AG08396 (cell line): ENCODE data around the gene MDM1.
A peak's percentile ranks its signal among the peaks of the same experiment; 100 is the strongest.

Experiments
- DNase-seq: peaks from one replicate; pipeline ENCODE4 v3.0.0; 2012; ENCODE audit warnings: low spot score, mixed read lengths

The MDM1 gene

DNA sequence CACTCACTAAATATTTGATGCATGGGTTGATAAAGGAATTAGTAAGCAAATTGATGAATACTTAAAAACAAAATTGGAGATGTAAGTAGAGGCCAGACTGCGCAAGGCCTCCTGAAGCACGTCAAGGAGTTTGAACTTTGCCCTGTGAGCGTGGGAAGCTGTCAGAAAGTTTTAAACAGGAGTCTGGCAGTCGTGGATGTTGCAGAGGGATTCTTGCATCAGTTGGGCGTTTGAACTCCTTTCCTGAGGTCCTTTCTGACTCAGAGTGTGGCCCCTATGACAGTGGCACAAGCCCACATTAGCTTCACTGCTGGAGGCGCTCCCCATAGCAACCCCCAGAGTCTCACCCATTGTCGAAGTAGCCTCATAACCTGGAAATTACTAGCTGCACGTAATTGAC, 60.8 kb downstream of the MDM1 start:
- DNase-seq, result no peak

DNA sequence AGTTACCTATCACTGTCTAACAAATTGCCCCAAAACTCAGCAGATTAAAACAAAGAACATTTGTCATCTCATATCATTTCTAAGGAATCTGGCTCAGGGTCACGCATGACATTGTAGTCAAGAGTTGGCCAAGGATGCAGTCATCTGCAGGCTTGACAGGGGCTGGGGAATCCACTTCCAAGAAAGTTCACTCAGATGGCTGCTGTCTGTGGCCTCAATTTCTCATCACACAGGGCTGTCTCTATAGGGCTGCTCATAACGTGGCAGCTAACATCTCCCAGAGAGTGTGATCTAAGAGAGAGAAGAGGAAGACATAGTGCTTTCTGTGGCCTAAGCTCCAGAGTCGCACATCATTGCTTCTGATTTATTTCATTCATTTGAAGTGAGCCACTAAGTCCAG, 61.8 kb downstream of the MDM1 start:
- no peak for DNase-seq

DNA sequence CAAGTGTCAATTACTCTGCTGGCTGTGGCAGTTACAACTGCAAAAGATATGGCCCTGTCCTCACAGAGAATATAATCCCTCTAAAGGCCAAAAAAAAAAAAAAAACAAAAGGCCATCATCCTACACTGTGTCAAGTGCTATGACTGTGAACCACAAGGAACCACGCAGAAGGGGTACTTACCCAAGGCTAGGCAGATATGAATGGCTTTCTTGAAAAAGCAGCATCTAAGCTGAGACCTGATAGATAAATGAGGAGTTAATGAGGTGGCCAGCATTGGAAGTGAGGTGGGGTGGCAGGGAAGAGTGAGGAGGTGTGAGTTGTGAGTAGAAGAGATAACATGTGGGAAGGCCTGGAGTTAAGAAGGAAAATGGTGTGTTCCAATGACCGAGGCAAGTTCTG, 62.4 kb downstream of the MDM1 start:
- DNase-seq, result no peak

DNA sequence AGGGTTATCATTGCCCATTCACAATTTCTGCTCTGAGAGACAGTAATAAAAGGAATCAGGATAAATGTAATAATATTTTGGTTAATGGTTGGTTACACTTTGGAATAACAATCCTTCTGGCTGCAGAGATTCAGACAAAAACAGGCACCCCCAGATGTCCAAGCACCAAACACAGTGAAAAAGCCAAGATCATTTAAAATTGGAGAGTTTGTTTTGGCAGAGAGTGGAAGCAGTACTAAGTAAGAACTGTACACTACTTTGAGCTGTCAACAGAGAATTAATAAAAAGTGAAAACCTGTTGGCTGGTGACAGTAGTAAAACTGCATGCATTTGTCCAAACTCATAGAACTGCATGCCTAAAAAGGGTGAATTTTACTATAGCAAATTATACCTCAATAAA, 63.2 kb downstream of the MDM1 start:
- DNase-seq, result no peak

DNA sequence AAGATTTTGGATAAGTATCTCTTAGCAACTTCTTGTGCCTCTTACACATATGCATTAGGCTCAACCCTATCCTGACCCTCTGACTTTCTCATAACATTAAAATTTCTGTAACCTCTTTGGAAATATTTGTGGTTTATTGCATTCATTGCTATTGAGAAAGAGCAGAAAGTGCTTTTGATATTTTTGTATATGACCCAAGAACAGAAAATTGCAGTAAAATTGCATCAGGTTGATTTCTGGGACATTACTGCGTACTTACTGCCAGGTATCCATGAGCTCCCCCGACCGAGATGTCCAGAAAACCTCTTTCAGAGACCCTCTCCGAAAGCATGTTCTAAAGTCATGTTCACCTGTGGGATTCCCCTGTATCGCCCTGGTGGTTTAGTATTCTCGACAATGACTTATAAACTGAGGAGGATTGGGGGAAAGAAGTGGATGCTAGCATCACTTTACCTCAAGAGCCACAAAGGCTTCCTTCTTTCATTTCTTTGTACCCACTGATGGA, 64.2 kb downstream of the MDM1 start:
- peak; percentile 12 for DNase-seq

DNA sequence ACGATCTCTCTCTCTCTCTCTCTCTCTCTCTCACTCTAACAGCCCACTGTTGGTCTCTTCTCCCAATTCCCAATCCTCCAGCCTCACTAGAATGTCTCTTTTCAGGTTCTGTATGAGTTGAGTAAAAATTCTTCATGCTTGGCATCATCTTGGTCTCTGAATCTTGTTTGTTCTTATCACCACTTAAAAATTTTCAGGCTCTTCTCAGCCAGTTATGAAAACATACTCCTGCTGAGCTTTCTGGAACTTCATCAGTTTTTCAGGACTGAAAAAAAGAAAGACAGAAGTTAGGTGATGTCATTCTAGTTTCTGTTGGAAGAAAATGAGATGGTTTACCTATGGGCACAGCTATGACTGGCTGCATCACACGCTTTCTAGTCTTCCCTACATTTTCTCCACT, 67.3 kb downstream of the MDM1 start:
- no peak for DNase-seq

DNA sequence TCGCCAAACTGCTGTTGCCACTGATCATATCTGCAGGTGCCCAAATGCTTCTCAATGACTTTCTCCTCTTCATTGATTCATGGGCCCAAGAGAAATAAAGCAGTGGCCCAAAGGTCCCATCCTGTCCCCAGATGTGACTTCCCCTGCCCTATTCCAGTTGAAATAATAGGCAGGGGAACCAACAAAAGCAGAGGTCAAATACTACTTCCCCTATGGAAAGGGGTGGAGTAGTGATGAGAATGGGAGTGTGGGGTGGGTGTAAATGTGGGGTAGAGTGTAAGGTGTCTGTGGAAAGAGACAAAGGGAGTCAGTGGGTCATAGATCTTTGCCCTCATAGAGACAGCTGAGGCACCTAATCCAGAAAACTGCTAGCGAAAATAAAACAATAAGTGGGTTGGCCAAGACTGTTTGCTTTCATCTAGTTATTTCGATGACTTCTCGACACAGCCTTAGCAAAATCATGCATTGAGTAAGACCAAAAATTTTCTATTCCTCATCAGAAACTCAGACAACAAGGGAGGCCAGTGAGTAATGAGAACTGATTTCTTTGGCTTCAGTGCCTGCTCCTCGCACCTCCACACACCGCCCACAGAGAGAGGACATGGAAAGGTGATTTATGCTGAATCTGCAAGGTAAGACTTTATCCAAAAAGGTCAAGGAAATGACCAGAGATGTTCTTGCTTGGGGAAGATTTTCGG, 67.9 kb downstream of the MDM1 start:
- no peak for DNase-seq

DNA sequence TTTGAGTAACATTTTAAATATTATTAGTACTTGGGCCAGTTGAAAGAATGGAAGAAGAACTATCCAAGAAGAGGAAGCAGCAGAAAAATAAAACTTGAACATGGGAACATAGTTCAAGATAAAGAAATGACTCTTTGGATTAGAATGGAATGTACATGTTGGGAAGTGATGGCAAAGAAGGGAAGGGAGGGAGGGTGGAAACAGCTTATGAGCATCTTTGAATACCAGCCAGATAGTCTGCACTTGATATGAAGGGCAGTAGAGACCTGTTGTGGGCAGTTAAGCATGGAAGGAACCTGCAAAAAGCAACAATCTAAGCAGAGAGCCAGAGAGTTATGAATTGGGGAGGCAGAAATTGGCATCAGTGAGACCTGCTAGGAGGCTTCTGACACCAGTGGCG, 68.8 kb downstream of the MDM1 start:
- no peak for DNase-seq

DNA sequence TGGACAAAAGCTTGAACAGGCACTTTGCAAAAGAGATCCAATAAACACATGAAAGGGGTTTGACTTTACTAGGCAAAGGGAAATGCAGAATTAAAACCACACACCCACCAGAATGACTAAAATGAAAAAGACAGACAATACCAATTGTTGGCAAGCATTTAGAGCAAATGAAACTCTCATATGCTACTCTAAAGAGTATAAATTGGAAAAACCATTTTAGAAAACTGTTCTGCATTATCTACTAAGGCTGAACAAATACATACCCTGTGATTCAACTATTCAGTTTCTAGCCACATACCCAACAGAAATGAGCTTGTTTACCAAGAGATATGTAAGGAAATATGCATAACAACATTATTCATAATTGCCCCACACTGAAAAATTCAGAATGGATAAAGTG, 70.3 kb downstream of the MDM1 start:
- DNase-seq, result no peak

DNA sequence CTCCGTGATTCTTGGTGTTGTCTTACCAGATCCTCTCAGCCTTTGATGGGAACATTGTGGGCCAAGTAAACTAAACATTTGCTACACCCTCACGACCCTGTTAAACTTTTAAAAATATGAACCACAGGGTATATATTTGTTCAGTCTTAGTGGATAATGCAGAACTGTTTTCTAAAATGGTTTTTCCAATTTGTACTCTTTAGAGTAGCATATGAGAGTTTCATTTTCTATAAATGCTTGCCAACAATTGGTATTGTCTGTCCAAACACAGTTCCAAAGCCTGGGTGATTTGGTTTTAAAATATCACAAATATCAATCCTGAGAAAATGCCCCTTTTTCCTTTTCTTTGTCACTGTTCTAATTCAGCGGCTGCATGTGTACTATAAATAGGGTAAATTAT, 72.0 kb downstream of the MDM1 start:
- no peak for DNase-seq

DNA sequence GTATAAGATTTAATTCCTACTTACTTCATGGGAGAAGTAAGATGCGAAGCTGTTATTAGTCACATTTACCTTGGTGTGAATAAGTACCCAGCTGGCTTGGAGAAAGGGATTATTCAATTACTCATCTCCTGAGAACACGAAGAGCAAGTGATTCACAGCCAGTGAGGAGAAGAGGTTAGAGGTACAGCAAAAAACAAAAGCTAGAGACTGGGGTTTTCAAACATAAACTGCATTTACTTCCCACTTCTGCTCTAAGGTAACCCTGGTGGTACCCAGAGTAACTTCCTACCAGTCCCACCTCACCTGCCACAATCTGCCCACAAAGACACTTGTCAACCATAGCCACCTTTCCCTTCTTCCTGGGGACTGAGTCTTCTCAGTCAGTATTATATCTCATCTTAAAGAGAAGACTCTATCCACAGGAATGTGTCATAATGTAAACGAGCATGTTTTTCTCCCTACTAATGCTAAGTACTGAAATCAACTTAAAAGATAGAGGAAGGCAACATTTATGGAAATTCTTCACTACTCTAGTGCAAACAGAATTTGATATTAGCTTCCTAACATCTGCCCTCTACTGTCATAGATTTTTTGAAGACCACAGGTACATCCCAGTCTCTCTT, 72.7 kb downstream of the MDM1 start:
- DNase-seq, result no peak

DNA sequence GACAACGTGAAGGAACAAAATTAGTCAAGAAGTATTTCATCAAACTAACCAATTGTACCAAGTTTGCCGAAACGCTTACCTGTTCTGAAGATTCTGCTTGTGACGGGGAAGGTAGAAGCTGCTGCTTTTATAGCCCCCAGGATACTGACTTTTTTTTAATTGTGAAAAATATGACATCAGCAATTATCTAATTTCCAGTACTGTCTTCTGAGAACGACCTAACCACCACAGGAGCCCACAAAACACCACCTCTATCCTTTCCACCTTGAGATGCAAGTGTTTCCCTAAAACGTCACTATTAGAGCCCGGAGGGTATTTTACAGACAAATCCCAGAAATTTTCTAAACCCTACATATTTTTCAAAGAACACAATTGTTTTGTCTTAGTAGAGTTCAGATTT, 78.7 kb downstream of the MDM1 start, which contains the start of gene IL22:
IL22 (minus strand) TSS at position 101 of the 400 bp plus-strand sequence. CDS start 156 bp downstream, outside the sequence.
- DNase-seq, result no peak

DNA sequence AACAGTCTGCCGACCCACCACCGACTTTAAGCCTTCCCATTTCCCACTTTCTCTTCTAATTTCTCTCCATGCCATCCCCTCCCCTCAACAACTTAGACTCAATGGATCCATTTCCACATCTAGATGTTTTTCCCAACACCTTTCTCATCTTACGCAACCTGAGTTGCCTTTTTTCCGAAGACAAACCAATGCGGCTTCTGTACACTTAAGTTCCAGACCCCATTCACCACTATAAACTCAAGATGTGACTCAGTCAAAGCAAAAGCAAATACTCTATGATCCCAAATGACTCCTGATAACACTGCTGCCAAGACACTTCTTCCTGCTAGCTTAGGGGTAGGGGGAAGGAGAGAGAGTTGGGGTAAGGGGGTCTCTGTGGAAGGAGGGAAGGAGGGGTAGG, 80.1 kb downstream of the MDM1 start:
- no peak for DNase-seq

DNA sequence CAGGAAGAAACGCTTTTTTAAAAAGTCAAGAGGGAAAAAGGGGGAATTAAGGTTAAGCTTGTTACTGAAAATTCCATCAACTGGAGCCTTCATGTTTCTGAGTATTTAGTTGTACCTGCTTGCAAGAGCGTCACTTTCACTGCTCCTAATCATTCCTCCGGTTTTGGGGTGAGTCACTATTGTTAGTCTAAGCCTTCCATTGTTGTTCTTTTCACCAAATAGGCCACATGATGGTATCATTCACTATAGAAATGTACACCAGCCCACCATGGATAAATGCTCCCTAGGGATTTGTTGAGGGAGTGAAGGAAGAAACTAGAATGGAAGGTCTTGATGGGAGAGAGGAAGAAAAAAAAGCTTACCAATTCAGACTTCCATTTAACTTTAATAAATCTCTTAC, 81.7 kb downstream of the MDM1 start:
- no peak for DNase-seq

DNA sequence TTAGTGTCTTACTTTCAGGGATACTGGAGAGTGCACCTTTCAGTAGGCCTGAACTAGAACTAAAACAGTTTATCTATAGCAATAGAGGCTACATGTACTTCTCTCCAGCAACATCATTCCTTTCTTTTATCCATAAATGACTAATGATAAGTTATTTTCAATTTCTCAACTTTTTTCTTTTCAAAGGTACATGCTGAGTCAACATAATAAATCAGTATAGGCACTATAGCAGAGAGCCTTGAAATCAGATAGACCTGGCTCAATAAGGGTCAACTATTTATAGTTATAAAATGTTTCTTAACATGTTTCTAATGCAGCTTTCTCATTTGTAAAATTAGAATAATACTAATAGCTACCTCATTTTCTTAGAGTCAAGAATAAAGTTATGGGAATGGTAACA, 84.4 kb downstream of the MDM1 start:
- no peak for DNase-seq

DNA sequence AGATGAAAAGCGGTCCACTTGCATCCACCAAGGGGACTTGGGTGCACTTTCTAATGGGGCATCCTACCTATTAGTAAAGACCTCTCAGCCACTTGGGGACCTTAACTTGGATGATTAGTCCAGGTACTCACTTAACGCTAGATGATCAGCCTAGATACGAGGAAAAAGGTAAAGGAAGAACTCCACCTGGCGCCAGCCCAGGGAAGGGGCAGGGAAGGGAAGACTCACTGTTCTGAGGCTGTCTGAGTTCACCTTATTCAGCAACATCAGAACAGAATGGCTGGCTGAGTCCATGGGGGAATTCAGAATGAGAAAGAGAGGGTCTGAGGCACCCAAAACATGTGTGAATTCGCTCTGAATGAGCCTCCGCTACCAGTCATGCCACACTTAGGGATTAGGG, 85.8 kb downstream of the MDM1 start:
- DNase-seq, result no peak

DNA sequence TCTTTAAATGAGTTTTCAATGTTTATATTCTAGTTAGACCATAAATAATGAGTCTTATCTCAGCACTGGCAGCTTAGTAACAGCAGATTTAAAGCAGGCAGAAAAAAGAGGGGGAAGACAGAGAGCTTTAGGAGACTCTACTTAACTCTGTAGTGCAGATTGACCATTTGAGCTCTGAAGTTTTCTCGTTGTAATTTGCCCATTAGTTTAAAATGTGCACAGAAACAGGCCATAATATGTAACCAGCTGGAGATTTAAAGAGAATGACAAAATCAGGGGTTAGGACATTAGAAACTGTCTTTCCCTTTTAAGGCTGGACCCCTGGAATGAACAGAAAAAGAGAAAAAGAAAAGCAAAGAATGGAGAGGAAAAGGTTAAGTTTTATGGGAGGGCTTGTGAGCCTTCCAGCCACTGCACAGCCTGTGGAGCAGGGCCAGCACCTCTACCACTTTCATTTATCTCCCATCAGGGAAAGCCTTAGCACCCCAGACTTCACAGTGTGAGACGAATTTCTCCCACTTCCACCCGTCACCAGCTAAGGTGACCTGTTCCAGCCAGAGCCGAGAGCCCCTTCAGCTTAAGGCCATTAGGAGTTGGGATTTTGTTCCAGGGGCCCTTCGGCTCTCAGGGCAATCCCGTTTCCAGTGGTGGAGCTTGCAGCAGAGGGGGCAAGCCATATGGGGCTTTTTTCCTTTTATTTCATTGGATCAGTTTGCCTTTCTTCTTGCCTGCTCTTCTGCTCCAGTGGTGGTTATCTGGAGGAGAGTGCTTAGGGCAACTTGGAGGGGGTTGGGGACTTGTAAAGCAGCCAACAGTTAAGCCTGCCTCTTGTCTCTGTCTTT, 86.8 kb downstream of the MDM1 start:
- DNase-seq, result no peak
